OCI-LY1 (cell line): ENCODE data around the gene KIF15.

Source experiments
- H2AFZ ChIP-seq: fragments of 200-600 bp; sonication (generic), shearing (Covaris generic); 2 replicates; pipeline ENCODE4 v1.6.0; 2014; ENCODE audit warnings: antibody characterized with exemption, mild to moderate bottlenecking, low read length
- H3F3A ChIP-seq: fragments of 200-600 bp; sonication (generic), shearing (Covaris generic); 2 replicates; pipeline ENCODE4 v1.6.0; 2014; ENCODE audit warnings: mild to moderate bottlenecking, antibody characterized with exemption, low read length, moderate library complexity; ENCODE audit not compliant: insufficient read depth
- H3K27ac ChIP-seq: fragments of 200-600 bp; sonication (generic); 2 replicates; pipeline ENCODE4 v1.5.1; 2014; ENCODE audit warnings: low read length, mixed run types, mild to moderate bottlenecking, low read depth; ENCODE audit not compliant: poor library complexity, severe bottlenecking
- H3K27me3 ChIP-seq: fragments of 200-600 bp; sonication (generic); 2 replicates; pipeline ENCODE4 v1.6.0; 2014; ENCODE audit warnings: antibody characterized with exemption, mild to moderate bottlenecking, low read length, moderate library complexity; ENCODE audit not compliant: insufficient read depth
- H3K36me3 ChIP-seq: fragments of 200-600 bp; sonication (generic); 2 replicates; pipeline ENCODE4 v1.6.1; 2014; ENCODE audit warnings: mild to moderate bottlenecking, antibody characterized with exemption, low read length, moderate library complexity, mixed read lengths; ENCODE audit not compliant: insufficient read depth
- H3K4me1 ChIP-seq: fragments of 200-600 bp; sonication (generic); 2 replicates; pipeline ENCODE4 v1.5.1; 2014; ENCODE audit warnings: mild to moderate bottlenecking, low read length, moderate library complexity; ENCODE audit not compliant: insufficient read depth, severe bottlenecking
- H3K4me2 ChIP-seq: fragments of 200-600 bp; sonication (generic), shearing (Covaris generic); 2 replicates; pipeline ENCODE4 v1.6.1; 2014; ENCODE audit warnings: low read length
- H3K4me3 ChIP-seq: fragments of 200-600 bp; sonication (generic); 2 replicates; pipeline ENCODE4 v1.5.1; 2014; ENCODE audit warnings: low read length, low read depth, mild to moderate bottlenecking, mixed read lengths; ENCODE audit not compliant: poor library complexity, severe bottlenecking
- H3K79me2 ChIP-seq: fragments of 200-600 bp; shearing (Covaris generic); 2 replicates; pipeline ENCODE4 v1.6.1; 2016; ENCODE audit warnings: mixed run types, low read length, mixed read lengths; ENCODE audit not compliant: insufficient read depth
- H3K9ac ChIP-seq: fragments of 200-600 bp; sonication (generic), shearing (Covaris generic); 2 replicates; pipeline ENCODE4 v1.6.1; 2014; ENCODE audit warnings: mild to moderate bottlenecking, low read length, mixed read lengths
- H3K9me2 ChIP-seq: fragments of 200-600 bp; sonication (generic), shearing (Covaris generic); 2 replicates; pipeline ENCODE4 v1.6.1; 2014; ENCODE audit warnings: low read depth, mild to moderate bottlenecking, low read length, mixed read lengths
- H3K9me3 ChIP-seq: fragments of 200-600 bp; shearing (Covaris generic); 2 replicates; pipeline ENCODE4 v1.6.1; 2014; ENCODE audit warnings: low read length, mixed read lengths
- H4K20me1 ChIP-seq: fragments of 200-600 bp; sonication (generic), shearing (Covaris generic); 2 replicates; pipeline ENCODE4 v1.6.0; 2016; ENCODE audit warnings: mild to moderate bottlenecking, low read length; ENCODE audit not compliant: insufficient read depth
- EZH2 ChIP-seq: fragments of 200-600 bp; sonication (generic), shearing (Covaris generic); IDR thresholded peaks from 2 replicates; pipeline ENCODE4 v1.8.0; 2017; ENCODE audit warnings: borderline replicate concordance, mixed run types, mild to moderate bottlenecking, antibody characterized with exemption, low read length, moderate library complexity, mixed read lengths
- TF ChIP-seq, protein P1 (sequence below): fragments of 200-600 bp; sonication (generic), shearing (Covaris generic); IDR thresholded peaks from 2 replicates; pipeline ENCODE4 v1.5.1; 2017; ENCODE audit warnings: mild to moderate bottlenecking, antibody characterized with exemption, low read length, moderate library complexity, mixed read lengths

KIF15 gene

DNA sequence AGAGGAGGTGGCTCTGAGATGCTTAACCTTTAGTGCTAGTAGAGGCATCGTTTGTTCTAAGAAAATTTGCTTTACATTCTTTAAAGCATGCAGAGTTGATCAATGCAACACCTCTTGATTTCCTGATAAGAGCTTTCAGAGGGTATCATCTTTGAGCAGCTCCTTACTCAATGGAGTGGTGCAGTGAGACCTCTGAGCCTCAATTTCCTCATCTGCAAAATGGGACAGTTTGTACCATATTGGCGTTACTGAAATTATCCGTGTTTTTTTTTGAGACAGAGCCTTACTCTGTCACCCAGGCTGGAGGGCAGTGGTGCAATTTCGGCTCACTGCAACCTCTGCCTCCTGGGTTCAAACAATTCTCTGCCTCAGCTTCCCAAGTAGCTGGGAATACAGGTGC, 98.5 kb downstream of the KIF15 start:
- Histone ChIP-seq H3K9ac (no peak overlapping the region), H3K27me3 (no peaks in the 10 kb centered on the region), H3K27ac (no peak overlapping the region), H3K79me2 (no peaks in the 10 kb centered on the region), H3K4me3 (no peak overlapping the region), H2AFZ (no peak overlapping the region), H3K36me3 (peaks cover 19% of the 10 kb centered on the region), H3K9me3 (no peaks in the 10 kb centered on the region), H3K4me2 (no peak overlapping the region), H4K20me1 (no peaks in the 10 kb centered on the region), H3F3A (peaks cover 7% of the 10 kb centered on the region; the same call in 1 of the 2 replicates), H3K4me1 (peaks cover 15% of the 10 kb centered on the region), H3K9me2 (no peaks in the 10 kb centered on the region)
- TF ChIP-seq, protein P1, sequence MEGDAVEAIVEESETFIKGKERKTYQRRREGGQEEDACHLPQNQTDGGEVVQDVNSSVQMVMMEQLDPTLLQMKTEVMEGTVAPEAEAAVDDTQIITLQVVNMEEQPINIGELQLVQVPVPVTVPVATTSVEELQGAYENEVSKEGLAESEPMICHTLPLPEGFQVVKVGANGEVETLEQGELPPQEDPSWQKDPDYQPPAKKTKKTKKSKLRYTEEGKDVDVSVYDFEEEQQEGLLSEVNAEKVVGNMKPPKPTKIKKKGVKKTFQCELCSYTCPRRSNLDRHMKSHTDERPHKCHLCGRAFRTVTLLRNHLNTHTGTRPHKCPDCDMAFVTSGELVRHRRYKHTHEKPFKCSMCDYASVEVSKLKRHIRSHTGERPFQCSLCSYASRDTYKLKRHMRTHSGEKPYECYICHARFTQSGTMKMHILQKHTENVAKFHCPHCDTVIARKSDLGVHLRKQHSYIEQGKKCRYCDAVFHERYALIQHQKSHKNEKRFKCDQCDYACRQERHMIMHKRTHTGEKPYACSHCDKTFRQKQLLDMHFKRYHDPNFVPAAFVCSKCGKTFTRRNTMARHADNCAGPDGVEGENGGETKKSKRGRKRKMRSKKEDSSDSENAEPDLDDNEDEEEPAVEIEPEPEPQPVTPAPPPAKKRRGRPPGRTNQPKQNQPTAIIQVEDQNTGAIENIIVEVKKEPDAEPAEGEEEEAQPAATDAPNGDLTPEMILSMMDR = no peak
- no peak for TF ChIP-seq EZH2

DNA sequence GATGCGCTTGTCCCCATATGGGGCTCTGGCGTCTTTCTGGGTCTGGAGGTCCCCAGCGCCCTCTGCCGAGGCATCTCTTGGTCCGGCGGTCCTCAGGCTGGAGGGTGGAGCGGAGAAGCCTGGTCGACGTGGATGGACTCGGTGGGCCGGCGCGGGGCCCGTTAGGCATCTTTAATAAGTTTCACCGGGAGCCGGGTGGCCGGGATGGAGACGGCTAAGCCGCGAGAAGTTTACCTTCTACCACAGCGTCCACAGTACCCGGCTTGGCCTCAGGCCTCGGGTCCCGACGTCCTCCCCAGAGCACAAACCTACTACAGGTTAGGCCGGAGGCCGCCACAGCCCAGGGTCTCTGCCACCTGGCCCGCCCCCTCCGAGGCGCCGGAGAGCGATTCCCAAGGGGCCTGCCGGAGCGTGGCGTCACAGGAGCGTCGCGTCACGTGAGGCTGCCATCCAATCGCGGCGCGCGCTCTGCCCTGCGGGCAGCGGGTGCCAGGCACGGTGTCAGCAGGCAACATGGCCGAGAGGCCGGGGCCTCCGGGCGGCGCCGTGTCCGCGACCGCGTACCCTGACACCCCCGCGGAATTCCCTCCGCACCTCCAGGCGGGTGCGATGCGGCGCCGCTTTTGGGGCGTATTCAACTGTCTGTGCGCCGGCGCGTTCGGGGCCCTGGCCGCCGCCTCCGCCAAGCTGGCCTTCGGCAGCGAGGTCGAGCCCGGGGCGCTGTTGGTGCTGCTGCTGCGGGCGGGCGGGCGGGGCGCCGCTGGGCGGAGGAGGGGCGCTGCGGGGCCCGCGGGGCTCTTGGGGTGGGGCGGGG, 100.0 kb downstream of the KIF15 start, which contains the start of gene TMEM42:
Gene TMEM42 (plus strand): TSS at position 501 of the 814 bp plus-strand sequence. CDS start 13 bp downstream, at position 514.
- TF ChIP-seq, protein P1 = peak; percentile 26; the same call in 1 of the 2 replicates
- TF ChIP-seq EZH2 = no peak
- Histone ChIP-seq H3K4me2 (peak within 1 kb of the TSS; percentile 72), H3K27me3 (no peaks in the 10 kb centered on the region), H3K9me3 (no peaks in the 10 kb centered on the region), H4K20me1 (no peaks in the 10 kb centered on the region), H2AFZ (no peak within 1 kb of the TSS), H3K4me1 (peaks cover 15% of the 10 kb centered on the region), H3F3A (peaks cover 7% of the 10 kb centered on the region; the same call in 1 of the 2 replicates), H3K9me2 (no peaks in the 10 kb centered on the region), H3K27ac (peak within 1 kb of the TSS; percentile 14), H3K4me3 (peak within 1 kb of the TSS; percentile 60), H3K9ac (peak within 1 kb of the TSS; percentile 65), H3K36me3 (peaks cover 19% of the 10 kb centered on the region), H3K79me2 (no peaks in the 10 kb centered on the region)

DNA sequence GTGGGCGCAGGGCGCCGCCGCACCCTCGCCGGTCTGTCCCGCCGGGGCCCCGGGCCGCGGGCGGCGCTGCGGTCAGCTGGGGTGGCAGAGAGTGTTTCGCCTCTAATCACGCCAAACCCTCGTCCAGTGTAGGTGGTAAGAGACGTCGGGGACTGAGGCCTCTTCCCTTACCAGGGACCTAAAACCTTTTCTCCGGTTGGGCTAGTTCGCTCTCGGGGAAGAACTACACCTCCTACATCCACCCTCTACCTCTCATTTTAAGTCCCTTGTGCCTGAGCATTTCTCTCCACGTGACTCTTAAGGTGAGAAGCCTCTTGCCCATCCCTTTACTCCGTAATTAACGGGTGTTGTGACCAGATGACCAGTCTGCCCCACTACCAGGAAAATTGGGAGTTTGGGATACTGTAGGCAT, 100.6 kb downstream of the KIF15 start:
- no peaks in the 10 kb centered on the region for H3K9me2 ChIP-seq
- peak overlapping the region; percentile 65 for H3K9ac ChIP-seq
- H3K4me2 ChIP-seq = peak overlapping the region; percentile 72
- H4K20me1 ChIP-seq = no peaks in the 10 kb centered on the region
- peaks cover 7% of the 10 kb centered on the region; the same call in 1 of the 2 replicates for H3F3A ChIP-seq
- TF ChIP-seq, protein P1 = no peak
- TF ChIP-seq EZH2 = no peak
- no peak overlapping the region for H3K27ac ChIP-seq
- H3K9me3 ChIP-seq = no peaks in the 10 kb centered on the region
- no peak overlapping the region for H2AFZ ChIP-seq
- peaks cover 15% of the 10 kb centered on the region for H3K4me1 ChIP-seq
- peak overlapping the region; percentile 60 for H3K4me3 ChIP-seq
- no peaks in the 10 kb centered on the region for H3K79me2 ChIP-seq
- no peaks in the 10 kb centered on the region for H3K27me3 ChIP-seq
- peaks cover 25% of the 10 kb centered on the region for H3K36me3 ChIP-seq
